ENCODE results near the gene ISG20L2. TPM values are rescaled to one million over a fixed set of nuclear protein-coding genes. Genes with fewer than 3 reads are reported as not detected.
A peak's percentile ranks its signal among the peaks of the same experiment; 100 is the strongest.

The ISG20L2 gene
- total RNA-seq, 1 experiment from 2014 or later = 41.7 TPM

- ATAC-seq (peak; percentile 76), DNase-seq (ENCODE audit: low read depth, low spot score) (no peak)
- Histone ChIP-seq H3K9ac (ENCODE audit: low read length) (peak within 1 kb of the TSS; percentile 93), H3K9me3 (ENCODE audit: control insufficient read depth in 1 of 2, insufficient read depth in 1 of 2, low read depth in 1 of 2, low read length in 2 of 2) (no peaks in the 10 kb centered on the region), H3K9me2 (ENCODE audit: insufficient read depth) (no peaks in the 10 kb centered on the region), H2AFZ (ENCODE audit: low read depth, low read length, poor library complexity, severe bottlenecking) (no peak within 1 kb of the TSS), H3K27ac (ENCODE audit: low read depth, low read length) (peak within 1 kb of the TSS; percentile 81), H3K4me2 (ENCODE audit: low read length) (peak within 1 kb of the TSS; percentile 97), H3K4me1 (ENCODE audit: control insufficient read depth in 1 of 2, insufficient read depth in 2 of 2, low read length in 2 of 2) (peaks cover 24 to 34% of the 10 kb centered on the region in 2 experiments), H4K20me1 (ENCODE audit: insufficient read depth) (peaks cover 15% of the 10 kb centered on the region; the same call in 1 of the 2 replicates), H3K4me3 (replicated peaks in 1 of 2; ENCODE audit: low read depth in 1 of 2, low read length in 2 of 2) (peak within 1 kb of the TSS; percentile 92 to 93), H3K36me3 (ENCODE audit: control insufficient read depth in 1 of 2, insufficient read depth in 2 of 2, low read length in 2 of 2) (peaks cover 15 to 26% of the 10 kb centered on the region in 2 experiments), H3K79me2 (ENCODE audit: insufficient read depth, low read length) (peaks cover 65% of the 10 kb centered on the region), H3K27me3 (ENCODE audit: insufficient read depth, low read length) (no peaks in the 10 kb centered on the region)
- POLR2A ChIA-PET = interaction anchor here (0.6 to 4.9 kb wide), 15 partner anchors 11 to 259 kb away, joined by 3 to 69 read pairs (median 6); partner anchors contain the start of genes CRABP2, HDGF, MRPL24 and NTRK1
- RAD21 ChIA-PET (ENCODE audit: low non-redundant PET in 1 of 2, low total read pairs in 2 of 2, uncharacterized antibody in 2 of 2, unreplicated experiment in 2 of 2) = interaction anchor here (0.7 to 1.5 kb wide), 8 partner anchors 13 to 162 kb away, joined by 3 to 6 read pairs (median 4); partner anchors contain the start of genes HDGF (in 1 of the 2), MRPL24 (in 1 of the 2) and PRCC (in 1 of the 2)
- intact Hi-C loops (cut with micrococcal nuclease) = loop anchor here (1.0 kb wide), 2 partner anchors 13 to 39 kb away; partner anchors contain the start of genes MRPL24 and PRCC
- BruUV-seq (replicated peaks) = TSS peak; percentile 71
- CTCF ChIA-PET = interaction anchor here (0.6 to 10.8 kb wide), 15 partner anchors 11 to 200 kb away, joined by 3 to 508 read pairs (median 9); partner anchors contain the start of genes CRABP2, INSRR, MRPL24 and NTRK1
- TF ChIP-seq CTCF (IDR thresholded peaks at IDR 0.05 in 2 of 3, conservative IDR thresholded peaks at IDR 0.05 in 1 of 3; ENCODE audit: borderline replicate concordance in 1 of 3, insufficient read depth in 1 of 3, low read depth in 2 of 3, low read length in 2 of 3) (no peak), ZBTB33 (IDR thresholded peaks at IDR 0.05; ENCODE audit: extremely low read depth, insufficient replicate concordance, low read length) (no peak), SP1 (IDR thresholded peaks at IDR 0.05; ENCODE audit: low read depth) (no peak), POLR2A (IDR thresholded peaks at IDR 0.05; ENCODE audit: borderline replicate concordance, extremely low read depth, insufficient read depth, insufficient read length) (no peak), ZFX (IDR thresholded peaks at IDR 0.05) (no peak)
These were observed 504 bp downstream of the ISG20L2 start, which contains the start of gene METTL25B for GRCh38 chr1:156727926-156728598. Gene METTL25B (plus strand): TSS chr1:156728469. CDS start chr1:156729105, 636 bp downstream.

Data from HCT116 (cell line).